SU-DHL-6 (cell line): ENCODE measurements around the gene GPR152.

Experiments
- CTCF ChIP-seq: fragments of 200-600 bp; sonication (generic); IDR thresholded peaks from one replicate; pipeline ENCODE4 v1.5.1; 2017; ENCODE audit warnings: antibody characterized with exemption, mild to moderate bottlenecking, low read length, moderate library complexity; ENCODE audit not compliant: insufficient read depth, poor library complexity, severe bottlenecking
- EZH2phosphoT487 ChIP-seq: fragments of 200-600 bp; sonication (generic), shearing (Covaris generic); conservative IDR thresholded peaks from 2 replicates; pipeline ENCODE4 v1.6.1; 2018; ENCODE audit warnings: mild to moderate bottlenecking, antibody characterized with exemption, low read length, moderate library complexity, mixed read lengths

GRCh38 chr11:67453816-67454732, 1.5 kb upstream of the GPR152 start:
- TF ChIP-seq EZH2phosphoT487 (no peak), CTCF (no peak)
